Astrocyte of the spinal cord (primary cell): ENCODE data around the gene VENTX.

Experiments used
- DNase-seq: peaks from one replicate; pipeline ENCODE4 v3.0.0; 2011; ENCODE audit warnings: low read depth, low spot score
- H3K4me3 ChIP-seq: 2 replicates; pipeline ENCODE4 v1.5.1; 2011; ENCODE audit warnings: low read depth, mild to moderate bottlenecking, low read length, moderate library complexity
- CTCF ChIP-seq: IDR thresholded peaks from 2 replicates; pipeline ENCODE4 v1.5.1; 2012; ENCODE audit warnings: low read depth, mild to moderate bottlenecking, low read length, inconsistent platforms
- in situ Hi-C: cut with HindIII; loops from 2 replicates; pipeline ENCODE4 v1.10.0; 2017; ENCODE audit warnings: low sequenced_read_pairs

Gene VENTX

GRCh38 chr10:133214468-133215410 lies 22.9 kb upstream of the VENTX start:
- no peak for DNase-seq
- in situ Hi-C loops, result no loop called here
- no peak overlapping the region for H3K4me3 ChIP-seq
- no peak for TF ChIP-seq CTCF

GRCh38 chr10:133215586-133215985 lies 22.1 kb upstream of the VENTX start:
- in situ Hi-C loops, result no loop called here
- no peak for TF ChIP-seq CTCF
- H3K4me3 ChIP-seq, result no peak overlapping the region
- no peak for DNase-seq

- H3K4me3 ChIP-seq, result no peak overlapping the region
- no peak for DNase-seq
These were observed 20.9 kb upstream of the VENTX start for GRCh38 chr10:133216776-133217175.

GRCh38 chr10:133217800-133218589 lies 19.7 kb upstream of the VENTX start:
- TF ChIP-seq CTCF, result no peak
- no peak overlapping the region for H3K4me3 ChIP-seq
- in situ Hi-C loops, result no loop called here
- no peak for DNase-seq

More at GRCh38 chr10:133216776-133217175, 20.9 kb upstream of the VENTX start:
- in situ Hi-C loops, result no loop called here
- no peak for TF ChIP-seq CTCF

- no peak for DNase-seq
- in situ Hi-C loops, result no loop called here
- H3K4me3 ChIP-seq, result no peak overlapping the region
- no peak for TF ChIP-seq CTCF
These were observed 18.8 kb upstream of the VENTX start for GRCh38 chr10:133218891-133219290.

GRCh38 chr10:133219782-133220181 lies 17.9 kb upstream of the VENTX start:
- no peak overlapping the region for H3K4me3 ChIP-seq
- in situ Hi-C loops, result no loop called here
- TF ChIP-seq CTCF, result no peak
- no peak for DNase-seq
